ENCODE data around the gene DUXA. TPM values are rescaled to one million over a fixed set of nuclear protein-coding genes. Genes with fewer than 3 reads are reported as not detected.
"Not testable (repeated sequence)": the region's sequence is repeated elsewhere in the genome, so short reads cannot be mapped to it uniquely, and the experiment has no call there.

DUXA gene
- total RNA-seq, 2 experiments from 2014 or later, result not detected

DNA sequence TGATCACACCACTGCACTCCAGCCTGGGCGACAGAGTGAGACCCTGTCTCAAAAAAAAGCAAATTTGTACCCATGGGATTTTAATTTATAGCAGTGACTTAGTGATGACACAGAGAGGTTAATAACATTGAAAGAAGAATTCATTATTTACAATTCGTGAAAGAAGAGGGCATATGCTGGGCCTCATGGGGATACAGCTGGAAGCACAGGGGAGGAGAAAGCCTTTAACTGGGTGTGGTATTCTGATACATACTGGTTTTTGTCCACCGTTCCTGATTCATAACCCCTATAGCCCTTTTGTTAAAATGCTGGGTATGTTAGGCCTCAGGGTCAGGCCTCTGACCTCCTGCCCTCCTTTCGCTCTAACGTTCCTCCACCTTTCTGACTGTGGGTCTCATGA is 34.9 kb upstream of the DUXA start:
- no peaks in the 10 kb centered on the region for H3K9me2 ChIP-seq (ENCODE audit: insufficient read depth, low read length)
- no TSS peak for BruUV-seq (replicated peaks)
- H4K20me1 ChIP-seq (ENCODE audit: insufficient read depth, low read length), result no peaks in the 10 kb centered on the region
- TF ChIP-seq, protein P1, sequence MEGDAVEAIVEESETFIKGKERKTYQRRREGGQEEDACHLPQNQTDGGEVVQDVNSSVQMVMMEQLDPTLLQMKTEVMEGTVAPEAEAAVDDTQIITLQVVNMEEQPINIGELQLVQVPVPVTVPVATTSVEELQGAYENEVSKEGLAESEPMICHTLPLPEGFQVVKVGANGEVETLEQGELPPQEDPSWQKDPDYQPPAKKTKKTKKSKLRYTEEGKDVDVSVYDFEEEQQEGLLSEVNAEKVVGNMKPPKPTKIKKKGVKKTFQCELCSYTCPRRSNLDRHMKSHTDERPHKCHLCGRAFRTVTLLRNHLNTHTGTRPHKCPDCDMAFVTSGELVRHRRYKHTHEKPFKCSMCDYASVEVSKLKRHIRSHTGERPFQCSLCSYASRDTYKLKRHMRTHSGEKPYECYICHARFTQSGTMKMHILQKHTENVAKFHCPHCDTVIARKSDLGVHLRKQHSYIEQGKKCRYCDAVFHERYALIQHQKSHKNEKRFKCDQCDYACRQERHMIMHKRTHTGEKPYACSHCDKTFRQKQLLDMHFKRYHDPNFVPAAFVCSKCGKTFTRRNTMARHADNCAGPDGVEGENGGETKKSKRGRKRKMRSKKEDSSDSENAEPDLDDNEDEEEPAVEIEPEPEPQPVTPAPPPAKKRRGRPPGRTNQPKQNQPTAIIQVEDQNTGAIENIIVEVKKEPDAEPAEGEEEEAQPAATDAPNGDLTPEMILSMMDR (conservative IDR thresholded peaks at IDR 0.05; ENCODE audit: low read length), result no peak
- no peak for TF ChIP-seq EZH2phosphoT487 (IDR thresholded peaks at IDR 0.05; ENCODE audit: borderline replicate concordance, low read depth, low read length)
- no peak overlapping the region for H3K4me3 ChIP-seq (ENCODE audit: low read depth, low read length, poor library complexity, severe bottlenecking)
- no peak overlapping the region for H3K27ac ChIP-seq (ENCODE audit: low read depth, low read length, poor library complexity, severe bottlenecking)
- no peak overlapping the region for H3K4me2 ChIP-seq (ENCODE audit: low read length)
- DNase-seq (ENCODE audit: low spot score), result no peak
- POLR2A ChIA-PET, result no interaction called here
- CTCF ChIA-PET (ENCODE audit: unreplicated experiment), result no interaction called here
- H3K79me2 ChIP-seq (ENCODE audit: insufficient read depth, low read depth, low read length), result no peaks in the 10 kb centered on the region
- H3K4me1 ChIP-seq (ENCODE audit: insufficient read depth, low read length, poor library complexity, severe bottlenecking), result no peaks in the 10 kb centered on the region
- peaks cover 19% of the 10 kb centered on the region for H3K36me3 ChIP-seq (ENCODE audit: insufficient read depth, low read length)
- no peak overlapping the region for H2AFZ ChIP-seq (ENCODE audit: low read length)
- H3K9me3 ChIP-seq (ENCODE audit: low read length), result no peaks in the 10 kb centered on the region
- intact Hi-C loops (cut with micrococcal nuclease; ENCODE audit: unreplicated experiment), result no loop called here

DNA sequence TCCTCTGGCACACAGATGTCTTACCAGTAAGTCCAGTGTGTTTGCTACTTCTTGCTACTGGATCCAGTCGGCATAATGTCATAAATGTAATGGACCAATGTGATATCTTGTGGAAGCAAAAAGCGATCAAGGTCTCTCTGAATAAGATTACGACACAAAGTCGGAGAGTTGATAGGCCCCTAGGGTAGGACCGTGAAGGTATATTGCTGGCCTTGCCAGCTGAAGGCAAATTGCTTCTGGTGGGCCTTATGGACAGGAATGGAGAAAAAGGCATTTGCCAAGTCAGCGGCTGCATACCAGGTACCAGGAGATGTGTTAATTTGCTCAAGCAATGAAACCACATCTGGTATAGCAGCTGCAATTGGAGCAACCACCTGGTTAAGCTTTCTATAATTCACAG is 30.6 kb upstream of the DUXA start:
- DNase-seq (ENCODE audit: low spot score); H3K9me2 ChIP-seq (ENCODE audit: insufficient read depth, low read length); BruUV-seq (replicated peaks); H4K20me1 ChIP-seq (ENCODE audit: insufficient read depth, low read length); CTCF ChIA-PET (ENCODE audit: unreplicated experiment); H3K4me2 ChIP-seq (ENCODE audit: low read length); H3K9me3 ChIP-seq (ENCODE audit: low read length); H3K4me3 ChIP-seq (ENCODE audit: low read depth, low read length, poor library complexity, severe bottlenecking); H3K4me1 ChIP-seq (ENCODE audit: insufficient read depth, low read length, poor library complexity, severe bottlenecking); intact Hi-C loops (cut with micrococcal nuclease; ENCODE audit: unreplicated experiment); H3K79me2 ChIP-seq (ENCODE audit: insufficient read depth, low read depth, low read length); POLR2A ChIA-PET; H2AFZ ChIP-seq (ENCODE audit: low read length); H3K27ac ChIP-seq (ENCODE audit: low read depth, low read length, poor library complexity, severe bottlenecking): not testable (repeated sequence)
- peaks cover 31% of the 10 kb centered on the region for H3K36me3 ChIP-seq (ENCODE audit: insufficient read depth, low read length)

DNA sequence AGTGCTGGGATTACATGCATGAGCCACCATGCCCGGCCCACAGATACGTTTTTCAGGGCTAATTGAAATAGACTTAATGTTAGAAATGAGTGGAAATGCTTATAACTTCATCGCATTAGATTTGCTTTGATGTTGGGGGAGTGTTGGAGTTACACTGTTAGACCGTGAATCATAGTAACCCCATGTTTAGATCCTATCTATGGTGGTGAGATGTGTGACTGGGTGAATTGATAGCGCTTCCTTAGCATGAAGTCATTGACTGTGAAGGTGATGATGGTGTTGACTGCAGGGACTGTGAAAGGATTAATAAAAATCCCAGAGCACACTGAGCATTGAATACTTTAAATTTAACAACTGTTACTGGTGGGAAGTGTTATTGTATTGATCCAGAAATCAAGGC is 25.7 kb upstream of the DUXA start:
- Histone ChIP-seq H2AFZ (ENCODE audit: low read length) (no peak overlapping the region), H3K4me1 (ENCODE audit: insufficient read depth, low read length, poor library complexity, severe bottlenecking) (peaks cover 5% of the 10 kb centered on the region), H3K9me3 (ENCODE audit: low read length) (peaks cover 11% of the 10 kb centered on the region; the same call in 1 of the 2 replicates), H4K20me1 (ENCODE audit: insufficient read depth, low read length) (no peaks in the 10 kb centered on the region), H3K4me3 (ENCODE audit: low read depth, low read length, poor library complexity, severe bottlenecking) (peak overlapping the region; percentile 85), H3K4me2 (ENCODE audit: low read length) (peak overlapping the region; percentile 74; the same call in 1 of the 2 replicates), H3K9me2 (ENCODE audit: insufficient read depth, low read length) (no peaks in the 10 kb centered on the region), H3K27ac (ENCODE audit: low read depth, low read length, poor library complexity, severe bottlenecking) (no peak overlapping the region), H3K79me2 (ENCODE audit: insufficient read depth, low read depth, low read length) (peaks cover 10% of the 10 kb centered on the region), H3K36me3 (ENCODE audit: insufficient read depth, low read length) (peaks cover 29% of the 10 kb centered on the region)
- TF ChIP-seq EZH2phosphoT487 (IDR thresholded peaks at IDR 0.05; ENCODE audit: borderline replicate concordance, low read depth, low read length), result no peak
- TF ChIP-seq, protein P1 (conservative IDR thresholded peaks at IDR 0.05; ENCODE audit: low read length), result no peak
- ChIA-PET POLR2A (interaction anchor here (0.9 kb wide), 1 partner anchor 235 kb away, joined by 10 read pairs; no protein-coding TSS in a partner anchor), CTCF (ENCODE audit: unreplicated experiment) (no interaction called here)
- intact Hi-C loops (cut with micrococcal nuclease; ENCODE audit: unreplicated experiment), result no loop called here
- DNase-seq (ENCODE audit: low spot score), result no peak
- no TSS peak for BruUV-seq (replicated peaks)
